Frontal cortex (tissue), 4 donors: ENCODE results near the gene TAF11L9. TPM values are rescaled to one million over a fixed set of nuclear protein-coding genes. Genes with fewer than 3 reads are reported as not detected.
"Not testable (repeated sequence)": the region's sequence is repeated elsewhere in the genome, so short reads cannot be mapped to it uniquely, and the experiment has no call there.

ENCODE experiments used
- DNase-seq, 2 donors: peaks; one replicate each; pipeline ENCODE4 v3.0.0; 2012; ENCODE audit warnings: low spot score in 2 of 2
- FAIRE-seq: peaks from 2 replicates; lab custom pipeline; 2012; peaks lifted over from hg19 to GRCh38; lab: Jason Lieb, UNC
- small RNA-seq: library from RNA; depleted of rRNA; stranded (forward); fragments of <200 nt; gene quantifications from one replicate; pipeline ENCODE3, GENCODE V24; 2014
- total RNA-seq: library from RNA; depleted of rRNA; stranded (reverse); fragments of >200 nt; gene quantifications from one replicate; pipeline ENCODE4 v1.2.3, GENCODE V29; 2014
- donor health status: control.
- donor health status: control.
- donor health status: control.

The TAF11L9 gene
- total RNA-seq, result not detected

GRCh38 chr5:17594255-17594654, at the start of gene TAF11L9:
Gene TAF11L9 (minus strand): TSS chr5:17594394.
- not testable (repeated sequence) for FAIRE-seq, DNase-seq

- DNase-seq (no peak), FAIRE-seq (no peak)
Measured at GRCh38 chr5:17634160-17634559, 40.0 kb upstream of the TAF11L9 start, which contains the start of gene TAF11L14. Gene TAF11L14 (plus strand): TSS chr5:17634460.

GRCh38 chr5:17631788-17632187, 37.6 kb upstream of the TAF11L9 start, which contains the start of gene TAF11L13:
Gene TAF11L13 (plus strand): TSS chr5:17632088.
- FAIRE-seq, DNase-seq: not testable (repeated sequence)

- DNase-seq (no peak), FAIRE-seq (no peak)
Measured at GRCh38 chr5:17625686-17626085, 31.5 kb upstream of the TAF11L9 start.

- FAIRE-seq, result no peak
- no peak for DNase-seq
Measured at GRCh38 chr5:17620627-17621026, 26.4 kb upstream of the TAF11L9 start.

- DNase-seq (no peak), FAIRE-seq (no peak)
Measured at GRCh38 chr5:17619354-17619753, 25.2 kb upstream of the TAF11L9 start.

GRCh38 chr5:17614872-17615605, 20.8 kb upstream of the TAF11L9 start:
- no peak for FAIRE-seq
- DNase-seq, result no peak

GRCh38 chr5:17610092-17610491, 15.9 kb upstream of the TAF11L9 start, which contains the start of gene TAF11L12:
Gene TAF11L12 (plus strand): TSS chr5:17610392.
- not testable (repeated sequence) for FAIRE-seq, DNase-seq

- not testable (repeated sequence) for FAIRE-seq, DNase-seq
Measured at GRCh38 chr5:17607461-17607860, 13.3 kb upstream of the TAF11L9 start.

GRCh38 chr5:17604951-17605350, 10.8 kb upstream of the TAF11L9 start:
- DNase-seq, result no peak
- no peak for FAIRE-seq

- not testable (repeated sequence) for FAIRE-seq, DNase-seq
Measured at GRCh38 chr5:17603880-17604279, 9.7 kb upstream of the TAF11L9 start, which contains the start of gene TAF11L11. Gene TAF11L11 (plus strand): TSS chr5:17604183.

GRCh38 chr5:17597728-17598127, 3.5 kb upstream of the TAF11L9 start, which contains the start of gene TAF11L10:
Gene TAF11L10 (minus strand): TSS chr5:17597828.
- FAIRE-seq, DNase-seq: not testable (repeated sequence)

- not testable (repeated sequence) for FAIRE-seq, DNase-seq
Measured at GRCh38 chr5:17590860-17591259, 3.3 kb downstream of the TAF11L9 start, which contains the start of gene TAF11L8. Gene TAF11L8 (minus strand): TSS chr5:17590960.

- not testable (repeated sequence) for FAIRE-seq, DNase-seq
Measured at GRCh38 chr5:17585658-17586057, 8.5 kb downstream of the TAF11L9 start, which contains the start of gene TAF11L7. Gene TAF11L7 (minus strand): TSS chr5:17585758.

Small RNAs within 50 kb of the gene (small RNA-seq; reads per million reads assigned to genes)
- gene AC233724.3, result not detected
- gene AC233724.4, result not detected
- gene AC233724.6, result not detected
- gene AC233724.7, result not detected

Other genes with a start within 250 kb of the TAF11L9 start
- not detected for gene TAF11L2, start 96.2 kb downstream of the TAF11L9 start, total RNA-seq
- not detected for gene TAF11L3, start 76.0 kb downstream of the TAF11L9 start, total RNA-seq
- not detected for gene TAF11L4, start 72.6 kb downstream of the TAF11L9 start, total RNA-seq
- gene TAF11L5, start 69.2 kb downstream of the TAF11L9 start, total RNA-seq, result not detected
- gene TAF11L6, start 65.7 kb downstream of the TAF11L9 start, total RNA-seq, result not detected
- gene TAF11L7, start 8.6 kb downstream of the TAF11L9 start, total RNA-seq, result not detected
- not detected for gene TAF11L8, start 3.4 kb downstream of the TAF11L9 start, total RNA-seq
- gene TAF11L10, start 3.4 kb upstream of the TAF11L9 start, total RNA-seq, result not detected
- gene TAF11L11, start 9.8 kb upstream of the TAF11L9 start, total RNA-seq, result not detected
- gene TAF11L12, start 16.0 kb upstream of the TAF11L9 start, total RNA-seq, result not detected
- not detected for gene TAF11L13, start 37.7 kb upstream of the TAF11L9 start, total RNA-seq
- gene TAF11L14, start 40.1 kb upstream of the TAF11L9 start, total RNA-seq, result not detected